GM18499 (cell line): ENCODE data around the gene ZNF239.
"Not testable (repeated sequence)": the region's sequence is repeated elsewhere in the genome, so short reads cannot be mapped to it uniquely, and the experiment has no call there.

ENCODE experiments used
- ATAC-seq: cut with Tn5 transposase; IDR thresholded peaks from one replicate; pipeline ENCODE4 v1.9.1; 2021; ENCODE audit warnings: moderate number of reproducible peaks; ENCODE audit not compliant: insufficient read depth, unreplicated experiment

The ZNF239 gene

DNA sequence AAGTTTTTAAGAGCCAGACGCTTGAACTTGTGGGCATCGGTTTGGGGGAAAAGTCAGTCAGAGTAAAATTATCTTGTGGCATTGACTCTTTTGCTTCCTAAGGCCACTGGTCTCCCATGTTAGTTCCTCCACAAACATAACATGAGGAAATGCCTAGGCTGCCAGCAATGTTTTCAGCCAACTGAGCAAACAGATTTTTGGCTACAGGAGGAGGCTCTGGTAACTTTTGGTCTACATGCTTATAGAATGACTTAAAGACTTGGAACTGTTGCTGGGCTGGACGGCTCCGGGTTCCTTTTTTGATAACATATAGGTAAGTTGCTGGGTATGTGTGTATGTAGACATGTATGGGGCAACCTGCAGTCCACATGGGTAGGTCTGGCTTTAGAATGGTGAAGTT, 9.6 kb upstream of the ZNF239 start:
- ATAC-seq: no peak

DNA sequence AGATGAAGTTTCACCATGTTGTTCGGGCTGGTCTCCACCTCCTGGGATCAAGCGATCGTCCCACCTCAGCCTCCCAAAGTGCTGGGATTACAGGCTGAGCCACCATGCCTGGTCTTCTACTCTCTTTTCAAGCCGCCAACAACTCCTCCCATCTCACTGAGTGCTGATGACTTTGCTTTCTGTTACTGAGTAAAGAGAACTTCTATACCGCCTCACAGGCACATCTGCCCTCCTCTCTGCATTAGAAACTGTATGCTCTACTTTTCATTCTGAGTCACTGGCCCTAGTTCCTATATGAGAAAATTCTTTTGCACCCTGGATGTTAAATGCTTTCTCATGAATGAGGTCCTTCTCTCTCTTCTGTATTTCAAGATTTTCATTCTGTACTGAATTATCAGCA, 2.2 kb upstream of the ZNF239 start:
- no peak for ATAC-seq

DNA sequence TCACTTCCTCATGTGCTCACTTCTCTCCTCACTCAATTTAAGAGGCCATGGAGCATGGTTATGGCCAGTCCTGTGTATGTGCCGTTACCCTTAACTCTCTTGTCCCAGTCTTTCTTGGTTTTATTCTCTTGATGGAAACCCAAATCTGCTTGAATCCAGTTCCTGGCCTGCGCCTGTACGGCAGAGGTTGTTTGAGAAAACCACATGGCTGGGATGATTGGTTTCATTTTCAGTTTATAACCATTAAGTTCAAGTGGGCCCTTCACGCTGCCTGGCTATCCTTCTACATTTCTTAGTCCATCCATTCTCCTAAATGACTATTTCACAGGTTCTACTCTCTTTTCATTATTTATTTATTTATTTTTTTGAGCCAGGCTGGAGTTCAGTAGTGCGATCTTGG, 1.6 kb upstream of the ZNF239 start:
- no peak for ATAC-seq

DNA sequence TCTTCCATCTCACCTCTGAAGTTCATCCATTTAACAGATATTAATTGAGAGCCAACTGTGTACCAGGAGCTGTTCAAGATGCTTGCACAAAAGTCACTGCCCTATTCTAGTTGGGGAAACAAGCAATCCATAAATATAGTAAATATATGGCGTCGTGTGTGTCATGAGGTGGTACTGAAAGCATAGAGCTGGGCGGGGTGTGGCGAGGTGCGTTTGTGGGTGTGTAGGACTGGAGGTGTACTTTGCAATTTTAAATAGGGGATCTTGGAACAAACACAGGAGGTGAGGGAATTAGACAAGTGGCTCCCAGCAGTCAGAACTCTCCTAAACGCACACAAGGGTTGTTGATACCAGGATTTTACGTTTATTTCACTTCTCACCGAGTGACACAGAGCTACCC, 490 bp upstream of the ZNF239 start:
- ATAC-seq: no peak

- ATAC-seq: no peak
These were observed 991 bp downstream of the ZNF239 start for GRCh38 chr10:43573250-43574000.

GRCh38 chr10:43570971-43571370, 3.4 kb downstream of the ZNF239 start:
- no peak for ATAC-seq

DNA sequence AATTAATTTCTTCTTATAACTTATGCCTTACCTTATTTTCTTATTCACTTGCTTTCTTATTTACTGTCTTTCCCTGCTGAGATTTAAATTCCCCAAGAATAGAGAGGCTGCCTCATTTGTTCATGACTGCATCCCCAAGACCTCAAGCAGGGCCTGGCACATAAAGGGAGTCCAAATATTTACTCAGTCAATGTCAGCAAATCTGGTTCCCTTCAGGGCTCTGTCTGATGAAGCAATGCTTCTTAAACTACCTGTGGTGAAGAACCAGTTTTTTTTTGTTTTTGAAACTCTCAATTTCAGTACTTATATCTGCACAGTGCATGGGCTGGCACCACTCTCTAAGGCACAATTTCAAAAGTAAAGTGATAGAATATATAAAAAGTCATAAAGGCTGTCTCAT, 4.7 kb downstream of the ZNF239 start:
- ATAC-seq: no peak

DNA sequence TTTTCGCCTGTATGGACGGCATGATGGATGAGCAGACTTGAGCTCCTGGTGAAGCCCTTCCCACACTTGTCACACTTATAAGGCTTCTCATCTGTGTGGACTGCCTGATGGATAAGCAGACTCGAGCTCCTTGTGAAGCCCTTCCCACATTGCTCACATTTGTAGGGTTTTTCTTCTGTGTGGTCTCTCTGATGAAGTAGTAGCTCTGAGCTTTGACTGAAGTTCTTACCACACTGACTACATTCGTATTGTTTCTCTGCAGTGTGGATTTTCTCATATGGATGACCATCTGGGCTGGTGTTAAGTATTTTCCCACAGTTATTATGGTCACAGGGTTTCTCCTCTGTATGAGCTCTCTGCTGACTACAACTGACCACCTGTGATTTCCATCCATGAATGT, 17.2 kb downstream of the ZNF239 start:
- ATAC-seq: no peak

DNA sequence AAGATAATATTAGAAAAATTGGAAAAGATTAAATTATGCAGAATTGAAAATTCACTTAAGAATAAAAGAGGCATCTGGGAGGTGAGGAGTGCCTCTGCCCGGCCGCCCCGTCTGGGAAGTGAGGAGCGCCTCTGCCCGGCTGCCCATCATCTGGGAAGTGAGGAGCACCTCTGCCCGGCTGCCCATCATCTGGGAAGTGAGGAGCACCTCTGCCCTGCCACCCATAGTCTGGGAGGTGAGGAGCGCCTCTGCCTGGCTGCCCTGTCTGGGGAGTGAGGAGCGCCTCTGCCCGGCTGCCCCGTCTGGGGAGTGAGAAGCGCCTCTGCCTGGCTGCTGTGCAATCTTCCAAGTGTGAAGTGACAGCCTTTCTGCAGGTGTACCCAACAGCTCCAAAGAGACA, 30.7 kb downstream of the ZNF239 start:
- ATAC-seq: not testable (repeated sequence)

DNA sequence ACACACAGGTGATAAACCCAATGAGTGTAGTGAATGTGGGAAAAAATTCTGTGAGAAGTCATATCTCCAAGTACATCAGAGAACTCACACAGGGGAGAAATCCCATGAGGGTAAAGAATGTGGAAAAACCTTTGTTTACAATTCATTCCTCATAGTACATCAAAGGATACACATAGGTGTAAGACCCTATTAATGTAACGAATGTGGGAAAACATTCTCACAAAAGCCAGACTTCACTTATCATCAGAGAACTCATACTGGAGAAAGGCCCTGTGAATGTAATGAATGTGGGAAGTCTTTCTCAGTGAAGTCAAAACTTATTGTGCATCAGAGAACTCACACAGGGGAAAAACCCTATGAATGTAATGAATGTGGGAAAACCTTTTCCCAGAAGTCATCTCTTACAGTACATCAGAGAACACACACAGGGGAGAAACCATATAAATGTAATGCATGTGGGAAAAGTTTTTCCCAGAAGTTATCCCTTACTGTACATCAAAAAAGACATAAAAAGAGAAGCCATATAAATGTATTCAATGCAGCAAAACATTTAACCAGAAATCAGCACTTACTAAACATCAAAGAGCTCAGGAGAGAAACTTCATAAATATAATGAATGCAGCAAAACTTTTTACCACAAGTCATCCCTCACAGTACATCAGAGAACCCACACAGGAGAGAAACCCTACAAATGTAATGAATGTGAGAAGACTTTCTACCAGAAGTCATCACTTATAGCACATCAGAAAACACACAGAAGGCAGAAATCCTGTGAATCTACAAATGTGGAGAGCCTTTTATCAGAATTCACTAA, 49.8 kb downstream of the ZNF239 start:
- ATAC-seq: no peak
